HG02763 (cell line): ENCODE results near the gene SMG6.
"Not testable (repeated sequence)": the region's sequence is repeated elsewhere in the genome, so short reads cannot be mapped to it uniquely, and the experiment has no call there.

Source experiments
- ATAC-seq: cut with Tn5 transposase; IDR thresholded peaks from one replicate; pipeline ENCODE4 v1.9.1; 2021; ENCODE audit warnings: mild to moderate bottlenecking, moderate library complexity; ENCODE audit not compliant: unreplicated experiment

SMG6 gene

GRCh38 chr17:2210726-2211125 is 92.9 kb downstream of the SMG6 start:
- ATAC-seq: no peak

DNA sequence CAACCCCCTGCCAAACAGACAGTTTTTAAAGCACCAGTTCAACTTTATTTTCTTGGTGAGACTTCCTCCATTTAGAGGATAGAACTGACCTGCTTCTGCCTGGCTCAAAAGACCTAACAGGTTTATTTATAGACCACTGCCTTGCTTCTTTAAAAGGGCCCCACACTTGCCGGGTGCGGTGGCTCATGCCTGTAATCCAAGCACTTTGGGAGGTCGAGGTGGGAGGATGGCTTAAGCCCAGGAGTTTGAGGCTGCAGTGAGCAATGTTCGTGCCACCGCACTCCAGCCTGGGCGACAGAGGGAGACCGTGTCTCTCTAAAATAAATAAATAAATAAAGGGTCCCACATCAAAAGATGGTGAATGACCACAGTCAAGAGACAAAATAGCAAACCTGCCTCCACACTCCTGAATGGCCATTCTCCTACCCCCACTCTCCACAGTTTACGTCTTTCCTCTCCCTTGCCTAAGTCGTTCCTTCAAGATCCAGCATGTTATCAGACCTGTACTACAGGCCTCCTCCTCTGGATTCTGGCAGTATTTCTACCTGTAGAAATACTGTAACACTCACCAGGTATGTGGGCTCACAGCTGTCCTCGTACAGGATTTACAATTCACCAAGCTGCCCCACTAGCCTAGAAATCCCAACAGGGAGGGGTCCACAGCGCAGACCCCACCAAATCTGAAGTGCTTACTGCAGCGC is 95.6 kb downstream of the SMG6 start:
- no peak for ATAC-seq

GRCh38 chr17:2204393-2204792 is 99.2 kb downstream of the SMG6 start:
- no peak for ATAC-seq

DNA sequence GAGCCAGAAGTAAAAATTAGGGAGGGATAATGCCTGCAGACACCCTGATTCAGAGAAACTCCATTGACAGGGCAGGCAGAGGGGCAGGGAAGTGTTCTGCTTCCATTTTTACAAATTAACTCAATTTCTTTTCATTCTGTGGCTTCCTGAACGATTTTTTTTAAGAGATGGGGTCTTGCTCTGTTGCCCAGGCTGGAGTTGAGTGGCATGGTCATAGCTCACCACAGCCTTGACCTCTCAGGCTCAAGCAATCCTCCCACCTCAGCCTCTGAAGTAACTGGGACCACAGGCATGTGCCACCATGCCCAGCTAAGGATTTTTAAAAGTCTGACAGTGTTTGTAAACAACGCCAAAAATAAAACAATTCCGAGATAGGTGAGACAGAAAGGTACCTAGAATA is 99.8 kb downstream of the SMG6 start:
- ATAC-seq: no peak

DNA sequence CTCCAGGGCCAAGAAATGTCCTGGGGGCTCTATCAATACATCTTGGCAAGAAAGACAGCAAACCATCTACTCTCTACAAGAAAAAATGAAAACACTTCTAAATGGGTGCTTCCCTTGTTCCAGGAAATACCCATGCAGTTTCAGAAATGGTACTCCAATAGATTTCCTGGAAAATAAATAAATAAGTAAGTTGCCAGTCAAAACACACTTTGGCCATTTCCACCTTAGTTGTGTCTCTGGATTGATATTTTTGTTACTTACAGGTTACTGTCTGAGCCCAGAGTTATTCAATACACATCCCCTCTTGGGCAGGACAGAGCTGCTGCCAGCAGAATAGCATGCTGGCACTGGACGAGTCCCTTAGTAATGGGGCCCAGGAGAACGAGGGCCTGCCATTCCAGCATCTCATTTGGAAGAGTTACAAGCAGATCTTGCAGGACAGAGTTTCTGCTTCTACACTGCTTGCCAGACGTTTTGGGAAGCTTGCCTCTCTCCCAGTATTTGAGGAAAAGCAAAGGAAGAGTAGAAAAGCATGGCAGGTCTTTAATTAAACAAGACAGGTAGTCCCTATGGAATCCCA is 100.5 kb downstream of the SMG6 start:
- no peak for ATAC-seq

DNA sequence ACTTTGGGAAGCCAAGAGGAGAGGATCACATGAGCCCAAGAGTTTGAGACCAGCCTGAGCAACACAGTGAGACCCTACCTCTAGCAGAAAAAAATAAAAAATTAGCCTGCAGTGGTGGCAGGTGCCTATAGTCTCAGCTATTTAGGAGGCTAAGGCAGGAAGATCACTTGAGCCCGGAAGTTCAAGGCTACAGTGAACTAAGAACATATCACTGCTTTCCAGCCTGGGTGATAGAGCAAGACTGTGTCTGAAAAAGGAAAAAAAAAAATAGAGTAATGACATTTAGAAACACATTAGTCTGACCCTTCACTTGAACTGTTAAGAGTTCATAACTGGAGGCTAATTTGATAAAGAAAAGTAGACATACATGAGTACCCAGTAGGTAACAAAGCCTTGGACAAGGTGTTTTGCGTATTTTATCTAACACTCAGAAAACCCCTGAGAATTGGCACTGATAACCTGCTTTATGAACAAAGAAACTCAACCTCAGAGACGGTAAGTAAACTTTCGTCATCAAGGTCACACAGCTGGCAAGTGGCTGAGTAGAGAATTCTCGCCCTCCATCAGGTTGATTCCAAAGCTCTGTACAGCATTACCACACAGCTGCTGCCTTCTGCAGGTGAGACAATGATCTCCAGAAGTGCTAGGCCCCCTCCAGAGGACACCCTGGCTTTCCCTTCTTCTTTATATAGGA is 101.1 kb downstream of the SMG6 start:
- no peak for ATAC-seq

- not testable (repeated sequence) for ATAC-seq
Measured at GRCh38 chr17:2199386-2199785, 104.2 kb downstream of the SMG6 start.

DNA sequence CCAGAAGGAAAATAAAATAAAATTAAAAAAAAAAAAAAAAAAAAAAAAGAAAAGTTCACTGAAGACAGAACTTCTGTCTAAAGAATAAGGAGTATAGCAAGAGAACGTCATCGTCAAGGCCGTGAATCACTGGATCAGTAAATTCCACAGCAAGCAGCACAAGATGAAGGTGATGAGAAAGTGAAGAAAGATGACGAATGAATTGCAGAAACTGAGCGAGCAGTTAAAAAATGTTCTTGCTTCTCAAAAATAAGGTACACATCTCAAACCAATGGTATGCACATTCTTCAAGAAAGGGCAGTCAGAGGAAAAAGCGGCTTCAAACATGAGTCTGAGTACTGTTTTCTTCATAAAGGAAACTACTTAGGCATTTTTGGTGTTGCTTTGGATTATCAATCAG is 104.7 kb downstream of the SMG6 start:
- ATAC-seq: no peak

DNA sequence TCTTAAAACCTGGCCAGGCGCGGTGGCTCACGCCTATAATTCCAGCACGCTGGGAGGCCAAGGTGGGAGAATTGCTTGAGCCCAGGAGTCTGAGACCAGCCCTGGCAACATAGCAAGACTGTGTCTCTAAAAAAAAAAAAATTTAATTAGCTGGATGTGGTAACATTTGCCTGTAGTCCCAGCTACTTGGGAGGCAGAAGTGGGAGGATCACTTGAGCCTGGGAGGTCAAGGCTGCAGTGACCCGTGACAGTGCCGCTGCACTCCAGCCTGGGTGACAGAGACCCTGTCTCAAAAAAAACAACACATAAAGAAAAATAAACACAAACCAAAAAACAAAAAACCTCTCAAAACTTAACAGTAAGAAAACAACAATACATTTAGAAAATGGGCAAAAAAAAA is 106.3 kb downstream of the SMG6 start:
- no peak for ATAC-seq

- no peak for ATAC-seq
Measured at GRCh38 chr17:2195729-2196128, 107.9 kb downstream of the SMG6 start.

DNA sequence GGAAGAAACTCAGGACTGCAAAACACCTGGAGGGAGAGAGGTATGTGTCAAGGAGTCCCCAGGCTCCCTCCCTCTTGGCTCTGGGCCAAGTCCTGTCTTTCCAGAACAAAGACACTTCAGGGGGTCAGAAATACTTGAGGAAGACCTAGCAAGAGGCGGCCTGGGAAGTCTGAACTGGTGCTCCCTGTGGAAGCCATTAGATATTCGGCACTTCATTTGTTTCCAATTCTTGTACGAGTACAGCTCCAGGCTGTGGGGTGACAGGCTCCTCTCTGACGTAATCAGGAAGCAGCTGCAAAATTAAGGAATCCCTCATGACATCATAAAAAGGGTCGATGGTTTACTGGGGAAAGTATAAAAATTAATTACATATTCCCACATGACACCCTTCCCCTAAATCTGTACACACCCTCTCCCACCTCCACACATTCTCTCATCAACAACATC is 108.7 kb downstream of the SMG6 start:
- no peak for ATAC-seq

DNA sequence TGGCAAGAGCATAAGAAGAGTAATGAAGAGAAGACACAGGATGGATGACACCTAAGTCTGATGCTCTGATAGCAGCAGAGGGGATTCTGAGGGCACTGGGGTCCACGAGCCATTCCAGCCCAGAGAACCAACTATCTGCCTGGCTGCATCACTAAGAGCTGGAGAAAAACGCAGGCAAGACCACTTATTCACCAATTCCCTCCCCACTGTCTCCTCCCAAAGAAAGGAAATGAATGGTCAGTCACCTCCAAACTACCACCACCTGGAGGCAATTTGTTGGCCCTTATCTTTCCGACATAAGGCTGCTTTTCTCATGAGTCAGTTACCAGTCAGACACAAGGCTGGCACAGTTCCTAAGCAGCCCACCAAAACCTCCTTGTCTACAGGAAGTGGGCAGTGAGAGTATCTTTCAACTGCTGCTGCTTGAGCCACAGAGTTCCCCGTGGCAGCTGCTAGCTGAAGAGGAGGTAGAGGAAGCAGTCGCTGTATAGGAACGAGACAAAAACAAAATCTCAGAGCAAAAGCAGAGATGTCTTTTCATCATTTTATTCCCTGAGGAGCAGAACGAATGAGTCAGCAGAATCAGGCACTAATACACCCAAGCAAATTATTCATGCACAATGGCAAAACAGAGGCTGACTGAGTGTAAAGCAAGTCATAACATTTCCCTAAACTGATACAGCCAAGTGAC is 111.1 kb downstream of the SMG6 start:
- ATAC-seq: no peak

- ATAC-seq: no peak
Measured at GRCh38 chr17:2191785-2192184, 111.8 kb downstream of the SMG6 start.

DNA sequence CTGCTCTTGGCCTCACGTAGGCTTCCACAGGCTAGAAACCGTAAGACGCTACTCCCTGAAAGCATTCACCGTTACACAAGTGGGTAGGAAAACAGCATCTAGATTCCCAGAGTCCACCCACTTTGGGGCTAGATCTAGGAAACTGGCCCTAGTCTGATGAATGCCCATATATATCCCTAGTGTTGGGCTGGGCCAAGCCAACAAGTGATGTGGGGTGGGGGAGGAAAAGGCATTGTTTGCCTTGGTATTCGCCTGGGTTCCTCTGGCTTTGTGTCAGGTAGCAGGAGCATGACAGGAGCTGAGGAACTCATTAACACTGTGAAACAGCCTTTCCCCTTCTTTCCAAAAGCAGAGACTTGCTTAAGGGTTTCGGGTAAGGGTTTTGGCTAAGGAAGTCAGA is 112.4 kb downstream of the SMG6 start:
- ATAC-seq: no peak

DNA sequence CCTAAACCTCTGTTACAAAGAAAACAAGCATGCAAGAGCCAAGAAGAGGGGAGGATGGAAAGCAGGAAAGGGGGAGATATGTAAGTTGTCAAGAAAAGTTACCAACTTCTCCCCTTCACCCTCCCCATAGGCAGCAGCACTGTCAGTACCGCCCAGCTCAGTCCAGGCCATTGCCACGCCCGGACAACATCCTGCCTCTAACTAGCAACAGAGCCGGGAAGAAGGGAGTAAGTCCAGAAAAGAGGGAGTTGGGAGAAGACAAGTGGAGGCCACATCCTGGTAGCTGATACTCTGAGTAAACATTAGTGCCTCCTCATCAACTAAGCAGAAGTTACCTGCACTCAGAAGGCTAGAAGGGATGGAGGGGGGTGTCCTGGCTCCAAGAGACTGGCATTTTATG is 113.6 kb downstream of the SMG6 start:
- ATAC-seq: no peak

- no peak for ATAC-seq
Measured at GRCh38 chr17:2188971-2189630, 114.5 kb downstream of the SMG6 start.

DNA sequence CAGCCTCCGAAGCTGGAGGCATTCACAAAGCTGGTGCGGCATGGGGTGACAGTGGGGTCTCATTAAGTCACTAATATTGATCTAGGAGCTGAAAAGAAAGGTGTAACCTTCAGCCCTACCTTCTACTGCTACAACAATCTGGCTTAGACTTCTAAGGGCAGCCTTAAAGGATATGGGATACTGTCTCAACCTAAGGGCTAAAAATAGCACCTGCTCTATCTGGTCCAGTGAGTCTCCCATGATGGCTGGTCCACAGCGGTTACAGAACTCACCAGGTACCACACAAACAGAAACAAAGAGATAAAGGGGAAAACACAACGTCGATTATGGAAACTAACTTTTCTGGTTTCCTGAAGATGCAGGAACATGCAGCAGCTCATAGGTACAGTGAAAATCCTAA is 115.8 kb downstream of the SMG6 start:
- ATAC-seq: no peak

- ATAC-seq: no peak
Measured at GRCh38 chr17:2186937-2187336, 116.6 kb downstream of the SMG6 start.

DNA sequence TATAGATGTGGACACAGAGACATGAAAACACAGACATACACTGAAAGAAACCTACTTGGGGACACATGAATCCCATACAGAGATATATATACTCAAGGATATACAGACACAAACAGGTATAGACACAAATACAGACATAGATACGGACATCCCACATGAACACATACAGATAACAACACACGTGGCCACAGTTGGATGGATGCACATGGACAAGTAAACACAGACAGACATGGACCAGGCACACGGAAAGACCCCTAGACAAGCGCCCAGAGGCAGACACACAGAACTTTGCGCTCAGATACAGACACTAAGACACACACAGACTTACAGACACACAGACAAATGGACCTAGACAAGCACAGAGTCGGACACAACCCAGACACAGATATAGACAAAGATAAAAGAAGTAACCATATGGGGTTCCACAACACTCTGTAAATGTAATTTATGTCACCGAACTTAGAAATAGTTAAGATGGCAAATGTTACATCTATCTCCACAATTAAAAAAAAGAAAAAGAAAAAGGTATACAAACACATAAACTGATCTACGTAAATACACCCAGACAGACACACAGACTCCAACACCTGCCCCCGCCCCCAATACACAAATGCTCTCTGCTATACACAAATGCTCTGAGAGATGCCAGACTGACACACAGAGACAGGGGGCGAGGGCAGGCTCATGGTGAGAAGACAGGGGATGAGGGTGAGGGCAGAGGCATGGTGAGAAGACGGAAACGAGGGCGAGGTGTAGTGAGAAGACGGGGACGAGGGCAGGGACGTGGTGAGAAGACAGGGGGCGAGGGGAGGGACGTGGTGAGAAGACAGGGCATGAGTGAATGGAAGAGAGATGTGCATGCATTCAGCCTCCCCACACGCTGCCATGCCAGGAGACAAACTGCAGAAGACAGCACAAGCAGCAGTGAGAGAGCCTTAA is 118.3 kb downstream of the SMG6 start:
- ATAC-seq: no peak

- ATAC-seq: no peak
Measured at GRCh38 chr17:2183346-2183745, 120.2 kb downstream of the SMG6 start.
